ENCODE measurements around the gene CXXC1. TPM values are rescaled to one million over a fixed set of nuclear protein-coding genes. Genes with fewer than 3 reads are reported as not detected.

The CXXC1 gene
- total and polyA plus RNA-seq, 2 of the 8 experiments (the other 6 are each of a cell fraction or from before 2014, with no cell fraction given): 73.3 to 136 TPM

DNA sequence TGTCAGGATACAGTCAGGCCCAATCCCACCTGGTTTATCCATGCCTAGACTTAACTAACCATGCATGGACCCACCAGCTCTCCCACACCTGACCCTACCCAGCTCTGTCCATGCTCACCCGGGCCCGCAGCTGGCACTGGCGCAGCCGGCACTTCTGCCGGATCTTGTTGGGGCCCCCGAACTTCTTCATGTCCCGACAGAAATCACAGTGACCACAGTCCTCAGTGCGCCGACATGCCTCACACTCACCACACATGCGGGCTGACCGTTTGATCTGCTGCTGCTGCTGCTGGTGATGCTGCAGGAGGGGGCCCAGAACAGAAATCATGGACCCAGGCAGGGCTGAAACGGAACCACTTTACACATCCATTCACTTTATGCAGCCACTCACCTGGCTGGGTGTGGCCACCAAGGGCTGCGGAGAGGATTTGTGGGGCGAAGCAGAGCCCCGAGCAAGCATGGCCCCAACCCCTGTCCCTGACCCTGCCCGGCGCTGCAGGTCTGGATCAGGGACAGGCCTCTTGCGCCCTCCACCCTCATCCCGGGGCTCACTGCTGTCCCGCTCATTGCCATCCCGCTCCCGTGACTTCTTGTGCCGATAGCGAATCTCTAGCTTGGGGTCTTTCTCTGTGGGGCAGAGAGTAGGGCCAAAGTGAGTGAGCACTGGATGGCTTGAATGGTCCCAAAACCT is 1.7 kb downstream of the CXXC1 start:
- FAIRE-seq (no peak), DNase-seq (ENCODE audit: low read depth in 1 of 2, low spot score in 2 of 2) (no peak)
- H3K14ac ChIP-seq (ENCODE audit: insufficient read length): no peak overlapping the region
- 95% methylated on average over 24 of the region's 24 CpGs; no CpG with 5 or more reads in 1 of the 2 experiments for WGBS, 2 experiments (ENCODE audit: extremely low coverage in 1 of 2, insufficient coverage in 1 of 2, insufficient read length in 1 of 2, insufficient replicate concordance in 2 of 2, low coverage in 1 of 2, low lambda C conversion rate in 2 of 2, missing lambda C conversion rate in 1 of 2)
- H4K20me1 ChIP-seq (replicated peaks in 1 of 2; ENCODE audit: control insufficient read depth in 1 of 2, insufficient read depth in 2 of 2, low read length in 2 of 2): peaks cover 0 to 5% of the 10 kb centered on the region in 2 experiments
- H3K36me3 ChIP-seq (ENCODE audit: control insufficient read depth in 2 of 4, insufficient read depth in 4 of 4, low read length in 3 of 4): peaks cover 3 to 25% (median 21%) of the 10 kb centered on the region in 4 experiments
- no peak overlapping the region for H2BK20ac ChIP-seq (ENCODE audit: low read length)
- H3K27me3 ChIP-seq (replicated peaks in 1 of 4; ENCODE audit: control insufficient read depth in 3 of 4, extremely low read depth in 1 of 4, insufficient read depth in 3 of 4, low read length in 3 of 4): no peaks in the 10 kb centered on the region
- H3K23me2 ChIP-seq (ENCODE audit: low read depth, low read length): peaks cover 14% of the 10 kb centered on the region
- no peak overlapping the region for H3K18ac ChIP-seq (ENCODE audit: extremely low read depth, low read length)
- H3K4me3 ChIP-seq (ENCODE audit: extremely low read depth in 1 of 4, insufficient read depth in 2 of 4, low read depth in 3 of 4, low read length in 4 of 4): no peak overlapping the region
- H3K79me2 ChIP-seq (ENCODE audit: control insufficient read depth in 1 of 2, insufficient read depth in 2 of 2, low read length in 2 of 2): peaks cover 0 to 9% of the 10 kb centered on the region in 2 experiments; a peak in 2 of 4 replicates
- H2BK12ac ChIP-seq (ENCODE audit: low read depth, low read length): no peak overlapping the region
- no peak overlapping the region for H2AFZ ChIP-seq (ENCODE audit: low read length)
- no peak overlapping the region for H2BK15ac ChIP-seq (ENCODE audit: low read length)
- no peak overlapping the region for H2AK5ac ChIP-seq (ENCODE audit: low read depth, low read length)
- no peak overlapping the region for H3K56ac ChIP-seq (replicated peaks; ENCODE audit: insufficient read length, low read depth, low read length)
- no peak overlapping the region for H3K23ac ChIP-seq (ENCODE audit: insufficient read length)
- no peak overlapping the region for H3K4ac ChIP-seq (replicated peaks; ENCODE audit: insufficient read length, low read depth, low read length)
- peaks cover 0 to 8% (median 5%) of the 10 kb centered on the region in 4 experiments; a peak in 5 of 7 replicates for H3K4me1 ChIP-seq (replicated peaks in 1 of 4; ENCODE audit: control insufficient read depth in 3 of 4, insufficient read depth in 4 of 4, low read length in 3 of 4)
- H4K8ac ChIP-seq (ENCODE audit: extremely low read depth, insufficient read depth, low read length): peak overlapping the region; percentile 80
- H3K9ac ChIP-seq (replicated peaks in 1 of 4; ENCODE audit: extremely low read depth in 1 of 4, low read depth in 3 of 4, low read length in 3 of 4): no peak overlapping the region
- no peak overlapping the region for H2BK5ac ChIP-seq (ENCODE audit: low read depth, low read length)
- no peak overlapping the region for H4K5ac ChIP-seq (ENCODE audit: insufficient read length, low read depth, low read length)
- peaks cover under 1% of the 10 kb centered on the region; the same call in 1 of the 2 replicates for H3K79me1 ChIP-seq (ENCODE audit: low read depth, low read length)
- POLR2A ChIA-PET (ENCODE audit: partially characterized antibody): interaction anchor here (1.2 kb wide), 1 partner anchor 89 kb away, joined by 3 read pairs; the partner anchor contains the start of gene SKA1
- H3K9me3 ChIP-seq (ENCODE audit: insufficient read depth in 2 of 2, low read depth in 1 of 2, low read length in 1 of 2): no peaks in the 10 kb centered on the region
- no peak overlapping the region for H3K27ac ChIP-seq (ENCODE audit: low read depth, low read length)
- H3K4me2 ChIP-seq (ENCODE audit: insufficient read depth in 1 of 2, low read depth in 2 of 2, low read length in 2 of 2): peak overlapping the region in 1 of 2 experiments; percentile 80; a peak in 1 of 4 replicates
- H4K91ac ChIP-seq (replicated peaks; ENCODE audit: insufficient read length, low read length): no peak overlapping the region
- CTCF ChIA-PET (ENCODE audit: partially characterized antibody): interaction anchor here (0.7 kb wide), 1 partner anchor 18 kb away, joined by 3 read pairs; no protein-coding TSS in a partner anchor
- H2BK120ac ChIP-seq (replicated peaks; ENCODE audit: low read depth, low read length): no peak overlapping the region
- TF ChIP-seq NANOG (IDR thresholded peaks at IDR 0.05; ENCODE audit: insufficient read depth, low read depth, low read length, poor library complexity, severe bottlenecking) (no peak), CEBPB (IDR thresholded peaks at IDR 0.05; ENCODE audit: low read depth, low read length) (no peak), PHF8 (conservative IDR thresholded peaks at IDR 0.05; ENCODE audit: low read depth, low read length) (no peak), BCL11A (IDR thresholded peaks at IDR 0.05; ENCODE audit: low read depth in 2 of 2, low read length in 2 of 2) (no peak), KDM1A (IDR thresholded peaks at IDR 0.05; ENCODE audit: borderline replicate concordance, low read length) (no peak), FOSL1 (IDR thresholded peaks at IDR 0.05; ENCODE audit: insufficient read depth, low read depth, low read length) (no peak), SAP30 (IDR thresholded peaks at IDR 0.05; ENCODE audit: insufficient read depth, insufficient replicate concordance, low read length) (no peak), EGR1 (IDR thresholded peaks at IDR 0.05; ENCODE audit: borderline replicate concordance, low read depth, low read length) (no peak), BRCA1 (IDR thresholded peaks at IDR 0.05; ENCODE audit: low read depth, low read length) (no peak), HDAC6 (IDR thresholded peaks at IDR 0.05; ENCODE audit: low read depth, low read length) (no peak), GABPA (IDR thresholded peaks at IDR 0.05; ENCODE audit: borderline replicate concordance, insufficient read depth, low read length) (no peak), RAD21 (IDR thresholded peaks at IDR 0.05 in 1 of 2, conservative IDR thresholded peaks at IDR 0.05 in 1 of 2; ENCODE audit: low read depth in 2 of 2, low read length in 2 of 2) (no peak)

Measured in H1 (cell line).